SK-N-SH (cell line): ENCODE measurements around the gene SSTR5.

ENCODE experiments used
- CTCF ChIP-seq: fragments of 200-600 bp; sonication (generic); IDR thresholded peaks from 2 replicates; pipeline ENCODE4 v1.6.1; 2017; ENCODE audit warnings: antibody characterized with exemption, mild to moderate bottlenecking, moderate library complexity
- EP300 ChIP-seq, 2 experiments: IDR thresholded peaks; 2 replicates each; pipeline versions ENCODE4 v1.4.0 to v1.6.1; 2012; ENCODE audit warnings: borderline replicate concordance in 1 of 2, low read depth in 1 of 2, low read length in 1 of 2
- FOXJ3 ChIP-seq: sonication (generic); formaldehyde crosslinking; IDR thresholded peaks from 2 replicates; pipeline ENCODE4 v1.5.1; 2020; ENCODE audit warnings: mild to moderate bottlenecking, missing genetic modification reagents
- FOXM1 ChIP-seq: IDR thresholded peaks from 2 replicates; pipeline ENCODE4 v1.4.0; 2012; ENCODE audit warnings: low read depth, mild to moderate bottlenecking
- IRF3 ChIP-seq: fragments of 150-350 bp; IDR thresholded peaks from 2 replicates; pipeline ENCODE4 v1.6.1; 2016; ENCODE audit warnings: mild to moderate bottlenecking, low read depth, low read length
- JUND ChIP-seq: IDR thresholded peaks from 2 replicates; pipeline ENCODE4 v1.4.0; 2012
- MAX ChIP-seq: IDR thresholded peaks from 2 replicates; pipeline ENCODE4 v1.4.0; 2012; ENCODE audit warnings: low read depth
- MEF2A ChIP-seq: IDR thresholded peaks from 2 replicates; pipeline ENCODE4 v1.4.0; 2012; ENCODE audit warnings: low read depth, borderline replicate concordance
- NRF1 ChIP-seq: IDR thresholded peaks from 2 replicates; pipeline ENCODE4 v1.6.1; 2012; ENCODE audit warnings: low read depth, mild to moderate bottlenecking, low read length
- RFX5 ChIP-seq: IDR thresholded peaks from 2 replicates; pipeline ENCODE4 v1.6.1; 2012; ENCODE audit warnings: mild to moderate bottlenecking, improper control_type of control experiment, low read length
- SMC3 ChIP-seq: IDR thresholded peaks from 2 replicates; pipeline ENCODE4 v1.6.1; 2012; ENCODE audit warnings: low read depth, low read length, improper control_type of control experiment
- TCF12 ChIP-seq: IDR thresholded peaks from 2 replicates; pipeline ENCODE4 v1.4.0; 2012
- YY1 ChIP-seq: IDR thresholded peaks from 2 replicates; pipeline ENCODE4 v1.4.0; 2012; ENCODE audit warnings: low read depth, mild to moderate bottlenecking
- ZBTB33 ChIP-seq: IDR thresholded peaks from 2 replicates; pipeline ENCODE4 v1.4.0; 2012; ENCODE audit warnings: low read depth, borderline replicate concordance

- TF ChIP-seq SMC3 = no peak
- TF ChIP-seq CTCF = no peak
- TF ChIP-seq IRF3 = no peak
- no peak for TF ChIP-seq RFX5
- no peak for TF ChIP-seq EP300 (IDR thresholded peaks at IDR 0.05; ENCODE audit: borderline replicate concordance in 1 of 2, low read depth in 1 of 2, low read length in 1 of 2)
- no peak for TF ChIP-seq YY1
- no peak for TF ChIP-seq TCF12
- TF ChIP-seq MAX = no peak
- TF ChIP-seq MEF2A = no peak
- no peak for TF ChIP-seq ZBTB33
- no peak for TF ChIP-seq FOXJ3 (CRISPR knock-in tag)
- no peak for TF ChIP-seq JUND
- no peak for TF ChIP-seq FOXM1
- TF ChIP-seq NRF1 = no peak
These were observed 46.3 kb upstream of the SSTR5 start for GRCh38 chr16:1026057-1026783.
